NCI-H446 (cell line): Measurements from ENCODE around the gene TBC1D8.

Experiments
- DNase-seq, 2 experiments: peaks; one replicate each; lab custom pipeline; 2025; lab: John Stamatoyannopoulos, UW

The TBC1D8 gene

DNA sequence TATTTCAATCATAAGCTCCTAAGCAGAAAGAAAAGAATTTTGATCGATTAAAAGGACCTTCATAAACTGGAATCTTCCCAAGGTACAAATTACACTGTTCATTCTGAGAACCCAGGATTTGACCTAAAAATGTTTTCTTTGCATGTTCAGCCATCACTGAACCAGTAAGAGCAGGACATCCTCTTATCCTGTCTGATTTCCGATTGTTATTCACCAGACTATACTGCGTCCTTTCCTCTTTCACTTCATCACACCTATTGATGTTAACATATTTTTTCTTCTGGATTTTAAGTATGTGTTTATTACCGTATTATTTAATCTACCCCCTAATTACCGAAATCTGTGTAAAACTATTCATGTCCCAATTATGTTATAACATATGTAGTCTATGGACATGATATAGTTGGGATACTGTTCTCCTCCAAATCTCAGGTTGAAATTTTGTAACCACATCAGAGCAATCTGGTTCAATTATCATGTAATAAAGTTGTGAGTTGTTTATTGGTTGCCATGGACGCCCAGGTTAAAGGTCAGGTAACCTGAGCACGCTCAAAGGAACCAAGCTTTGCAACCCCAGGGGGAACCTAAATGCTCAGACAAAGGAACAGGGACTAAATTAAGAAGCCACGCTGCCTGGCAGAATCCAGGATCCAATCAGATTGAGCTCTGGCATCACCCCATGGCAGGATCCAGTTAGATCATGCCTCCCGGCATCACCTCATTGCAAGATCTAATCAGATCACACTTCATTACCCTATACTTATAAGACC is 11.6 kb upstream of the TBC1D8 start:
- no peak for DNase-seq

DNA sequence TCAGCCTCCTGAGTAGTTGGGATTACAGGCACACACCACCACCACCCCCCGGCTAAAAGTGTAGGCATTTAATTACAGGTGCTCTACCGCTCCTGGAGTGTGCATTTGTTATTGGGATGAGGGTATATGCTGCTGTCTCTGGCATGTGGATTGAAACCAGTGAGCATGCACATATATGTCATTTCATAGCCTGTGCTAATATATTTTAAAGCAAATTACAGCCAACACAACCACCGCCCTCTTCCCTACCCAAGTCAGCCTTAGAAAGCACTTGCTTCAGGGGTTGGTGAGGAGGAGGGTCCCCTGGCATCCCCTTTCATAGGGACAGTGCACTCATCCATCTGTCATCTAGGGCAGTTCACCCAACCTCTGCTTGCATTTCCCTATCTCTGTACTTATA is 10.5 kb upstream of the TBC1D8 start:
- DNase-seq: no peak

DNA sequence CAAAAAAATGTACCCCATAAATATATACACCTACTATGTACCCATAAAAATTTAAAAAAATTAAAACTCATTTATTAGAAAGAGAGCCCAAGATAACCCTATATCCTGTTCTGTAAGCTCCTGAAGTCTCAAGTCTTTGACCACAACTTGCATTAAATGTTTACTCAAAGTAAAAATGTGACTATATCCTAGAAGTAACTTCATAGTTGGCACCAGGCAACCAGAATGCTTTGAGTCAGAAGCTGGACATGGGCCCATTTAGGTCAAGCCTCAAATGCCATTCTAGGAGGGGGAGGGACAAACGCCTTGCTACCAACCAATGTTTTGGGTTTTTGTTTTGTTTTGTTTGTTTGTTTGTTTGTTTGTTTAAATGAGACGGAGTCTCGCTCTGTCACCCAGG is 9.3 kb upstream of the TBC1D8 start:
- DNase-seq: no peak

DNA sequence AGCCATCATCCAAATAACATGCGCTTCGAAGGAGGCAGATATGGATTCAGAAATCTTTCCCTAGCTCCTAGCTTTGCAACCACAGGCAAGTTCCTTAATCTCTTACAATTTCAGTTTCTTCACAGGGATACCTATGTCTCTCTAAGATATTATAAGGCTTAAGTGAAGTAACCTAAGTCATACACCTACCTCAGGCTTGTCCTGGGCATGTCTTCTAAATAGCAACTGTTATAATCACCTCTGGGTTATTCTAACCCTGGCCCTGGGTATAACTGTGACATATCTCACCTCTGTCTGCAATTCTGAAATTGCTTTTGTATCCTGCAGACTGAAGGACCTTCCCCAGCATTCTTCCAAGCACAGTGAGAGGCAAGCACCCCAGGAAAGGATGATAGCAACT is 8.3 kb upstream of the TBC1D8 start:
- DNase-seq: no peak

DNA sequence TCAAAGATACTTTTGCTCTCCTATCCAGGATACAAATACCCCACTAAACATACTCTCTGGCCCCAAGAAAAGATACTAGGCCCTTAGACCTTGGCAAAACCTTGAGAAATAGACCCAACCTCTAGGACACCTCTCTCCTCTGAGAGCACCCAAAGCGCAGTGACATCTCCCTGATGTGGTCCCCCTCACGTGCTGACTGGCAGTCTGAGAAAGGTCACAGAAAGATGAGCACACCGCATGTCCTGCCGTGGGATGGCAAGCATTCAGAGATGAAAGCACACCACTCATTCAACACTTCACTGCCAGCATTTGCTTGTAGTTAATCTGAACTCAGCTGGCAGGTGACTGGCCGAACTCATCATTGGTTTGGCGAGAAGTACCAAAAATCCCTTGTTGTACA is 6.1 kb upstream of the TBC1D8 start:
- no peak for DNase-seq

DNA sequence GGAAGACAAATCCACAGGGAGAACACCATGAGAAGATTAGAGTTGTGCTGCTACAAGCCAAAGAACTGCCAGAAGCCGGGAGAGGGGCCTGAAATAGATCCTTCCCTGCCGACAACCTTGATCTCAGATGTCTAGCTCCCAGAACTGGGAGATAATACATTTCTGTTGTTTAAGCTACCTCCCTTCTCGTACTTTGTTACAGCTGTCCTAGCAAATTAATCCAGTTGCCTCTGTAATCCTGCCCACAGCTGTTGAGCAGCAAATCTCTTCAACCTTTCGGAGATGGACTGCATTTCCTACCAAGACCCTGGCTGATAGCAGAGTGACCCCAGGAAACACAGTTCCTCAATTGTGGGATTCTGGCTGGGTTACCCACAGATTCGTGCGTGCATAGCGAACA is 2.6 kb upstream of the TBC1D8 start:
- no peak for DNase-seq

DNA sequence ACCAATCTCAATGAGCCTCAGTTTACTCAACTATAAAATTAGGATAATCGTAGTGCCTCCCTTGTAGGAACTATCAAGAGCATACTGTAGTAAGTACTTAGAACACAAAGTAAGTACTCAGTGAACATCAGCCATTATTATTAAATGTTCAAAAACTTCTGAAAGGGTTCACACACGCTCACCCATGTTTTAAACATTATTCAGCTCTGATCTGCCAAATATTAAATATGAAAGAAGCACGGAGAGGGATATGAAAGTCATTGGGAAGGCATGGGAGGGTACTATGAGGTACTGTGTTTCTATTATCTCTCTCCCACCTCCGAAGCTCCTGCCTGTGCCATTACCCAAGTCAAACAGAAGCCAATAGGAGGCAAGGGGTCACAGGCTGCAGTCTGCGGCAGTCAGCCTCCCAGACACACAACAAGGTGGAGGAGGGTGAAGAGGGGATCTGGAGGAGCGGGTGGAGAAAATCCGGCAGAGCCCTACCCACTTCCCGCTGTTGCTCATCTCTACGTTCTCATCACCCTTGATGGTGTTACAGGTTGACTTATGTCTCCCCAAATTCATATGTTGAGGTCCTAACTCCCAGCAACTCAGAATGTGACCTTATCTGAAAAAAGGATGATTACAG is 2.0 kb upstream of the TBC1D8 start:
- no peak for DNase-seq

DNA sequence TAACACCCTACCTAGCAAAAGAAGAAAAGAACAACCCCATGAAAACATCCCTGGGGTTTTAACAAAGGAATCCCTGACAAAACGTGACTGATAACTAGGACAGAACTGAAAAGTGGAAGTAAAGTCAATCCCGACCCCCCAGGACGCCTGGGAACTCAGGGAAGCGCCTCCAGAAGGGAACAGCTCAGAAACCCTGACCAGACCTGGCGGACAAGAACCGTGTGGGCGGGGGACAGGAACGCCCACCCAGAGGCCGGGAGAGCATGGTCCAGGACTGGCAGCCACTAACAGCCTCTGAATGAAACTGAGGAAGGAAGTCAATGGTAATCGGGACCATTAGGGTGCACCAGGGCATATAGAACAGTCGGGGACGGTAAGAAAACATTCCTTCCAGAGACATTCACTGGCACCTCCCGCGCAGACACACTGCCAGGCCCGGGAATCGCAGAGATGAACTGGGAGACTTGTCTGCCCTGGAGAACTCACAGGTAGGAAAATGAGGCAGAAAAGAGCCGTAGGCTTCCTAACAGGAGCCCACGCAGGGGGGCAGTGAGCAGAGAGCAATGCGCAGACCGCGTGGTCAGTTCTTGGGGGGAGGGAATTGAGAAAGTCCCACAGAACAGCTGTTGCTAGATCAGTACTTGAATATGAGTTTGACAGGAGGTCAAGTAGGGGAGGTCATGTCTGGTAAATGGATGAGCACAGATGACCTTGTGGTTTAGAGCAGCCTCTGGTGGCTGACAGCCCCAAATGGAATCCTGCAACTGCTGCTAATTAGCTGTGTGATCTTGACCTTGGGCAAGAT is 1.3 kb upstream of the TBC1D8 start:
- DNase-seq: peak in 1 of 2 experiments; percentile 4

DNA sequence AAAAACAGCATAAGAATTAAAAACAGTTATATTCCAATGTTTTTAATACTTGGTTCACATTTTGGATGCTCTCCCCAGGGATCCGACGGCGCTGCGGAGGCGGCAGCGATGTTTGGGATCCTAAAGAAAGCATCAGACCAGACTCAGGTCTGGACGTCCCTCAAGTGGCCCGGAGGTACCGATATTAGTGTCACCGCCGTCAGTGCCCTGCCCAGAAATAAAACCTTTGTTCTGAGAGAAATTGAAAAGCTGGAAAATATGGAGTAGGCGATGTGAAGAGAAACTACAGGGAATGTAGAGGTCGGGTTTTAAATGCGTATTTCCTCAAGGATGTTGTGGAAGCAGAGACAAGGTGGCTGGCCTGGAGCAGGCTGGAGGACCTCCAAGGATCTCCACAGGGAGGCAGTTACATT is 683 bp upstream of the TBC1D8 start:
- no peak for DNase-seq

DNA sequence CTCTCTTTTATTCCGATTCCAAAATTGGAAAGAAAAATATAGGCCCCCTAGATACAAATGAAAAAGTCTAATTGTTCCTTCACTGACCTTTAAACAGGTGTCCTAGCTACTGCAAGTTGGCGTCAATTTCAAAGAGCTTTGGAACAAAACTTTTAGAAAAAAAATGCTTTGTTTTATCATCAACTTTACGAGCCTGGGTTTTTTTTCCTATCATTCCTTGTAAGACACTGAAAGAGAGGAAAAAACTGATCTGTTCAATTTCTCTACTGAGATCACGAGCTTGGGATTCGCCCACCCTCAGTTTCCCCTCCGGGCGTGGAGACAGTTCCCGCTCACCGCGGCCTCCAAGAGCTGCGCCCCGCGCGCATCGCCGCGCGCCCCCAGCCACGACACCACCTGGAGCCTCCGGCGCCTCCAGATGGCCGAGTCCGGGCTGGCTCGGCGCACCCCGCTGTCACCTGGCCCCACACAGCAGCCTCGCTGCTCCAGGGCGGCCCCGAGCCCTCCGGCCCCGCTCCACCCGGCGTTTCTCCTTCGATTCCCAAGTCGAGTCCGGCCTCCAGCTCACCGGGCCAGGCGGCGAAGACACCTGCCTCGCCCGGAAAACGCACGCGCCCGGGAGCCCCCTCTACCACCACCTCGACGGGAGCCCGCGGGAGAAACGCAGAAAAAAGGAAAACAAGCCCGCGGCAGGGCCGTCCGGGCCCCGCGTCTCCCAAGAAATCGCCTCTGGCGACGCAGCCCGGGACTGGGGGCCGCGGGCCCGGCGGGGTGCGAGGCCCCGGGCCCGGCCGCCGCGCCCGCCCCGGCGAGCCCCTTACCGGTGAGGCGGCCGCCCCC is 656 bp downstream of the TBC1D8 start:
- DNase-seq: no peak

DNA sequence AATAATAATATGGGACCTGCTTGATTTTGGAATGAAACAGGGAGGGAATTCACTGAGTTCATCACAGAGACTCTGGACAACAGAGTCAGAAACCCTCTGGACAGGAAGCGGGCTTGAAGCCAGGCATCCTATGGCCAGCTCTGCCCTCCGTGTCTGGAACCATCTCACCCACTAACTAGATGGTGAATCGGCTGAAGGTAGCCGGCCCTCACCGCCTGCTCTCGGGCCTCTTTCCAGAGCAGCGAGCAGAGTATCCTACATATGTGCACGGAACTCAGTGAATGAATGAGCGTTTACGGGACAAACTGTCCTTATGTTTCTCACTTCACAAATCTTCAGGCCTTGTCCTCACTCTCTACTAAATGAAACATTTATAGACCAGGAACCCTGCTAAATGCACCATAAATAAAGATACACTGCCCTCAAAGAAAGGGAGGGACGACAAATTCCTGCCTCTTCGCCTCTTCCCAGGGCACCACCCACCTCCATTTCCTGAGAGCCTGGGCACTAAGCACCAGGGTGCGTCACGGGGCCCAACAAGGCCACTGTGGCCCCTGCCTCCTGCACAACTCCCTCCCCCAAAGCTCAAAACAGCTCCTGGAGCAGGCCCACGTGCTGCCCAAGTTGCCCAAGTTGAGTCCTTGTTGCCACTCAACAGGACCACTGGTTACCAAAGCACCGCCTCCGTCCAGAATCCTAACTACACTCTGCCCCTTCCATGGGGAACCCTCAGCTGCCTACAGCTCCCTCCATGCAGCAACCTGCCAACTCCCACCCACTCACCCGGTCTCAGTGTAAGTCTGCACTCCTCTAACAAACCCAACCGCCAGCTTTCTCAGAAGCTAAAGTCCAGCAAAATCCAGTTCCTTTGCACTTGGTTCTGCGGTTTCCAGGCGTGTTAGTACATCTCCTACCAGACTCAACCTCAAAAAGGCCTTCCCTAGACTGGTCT is 1.7 kb downstream of the TBC1D8 start:
- DNase-seq: no peak

DNA sequence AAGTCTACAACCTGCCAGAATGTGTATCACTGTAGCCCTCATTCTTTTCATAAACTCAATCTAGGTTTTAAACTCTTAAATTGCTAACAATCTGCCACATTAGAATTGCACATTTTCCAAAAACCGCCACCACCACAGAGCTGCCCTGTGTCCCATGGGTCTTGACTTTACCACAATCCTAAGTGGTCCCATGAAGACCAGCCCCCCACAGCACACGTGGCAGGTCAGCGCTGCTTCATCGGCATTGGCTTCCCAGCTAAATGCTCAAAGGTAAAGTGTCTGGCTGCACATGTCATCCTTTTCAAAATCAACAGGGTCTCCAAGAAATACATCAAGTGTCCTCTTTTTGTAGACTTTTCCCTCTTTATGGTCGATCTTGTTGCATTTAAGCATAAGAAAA is 2.4 kb downstream of the TBC1D8 start:
- no peak for DNase-seq

DNA sequence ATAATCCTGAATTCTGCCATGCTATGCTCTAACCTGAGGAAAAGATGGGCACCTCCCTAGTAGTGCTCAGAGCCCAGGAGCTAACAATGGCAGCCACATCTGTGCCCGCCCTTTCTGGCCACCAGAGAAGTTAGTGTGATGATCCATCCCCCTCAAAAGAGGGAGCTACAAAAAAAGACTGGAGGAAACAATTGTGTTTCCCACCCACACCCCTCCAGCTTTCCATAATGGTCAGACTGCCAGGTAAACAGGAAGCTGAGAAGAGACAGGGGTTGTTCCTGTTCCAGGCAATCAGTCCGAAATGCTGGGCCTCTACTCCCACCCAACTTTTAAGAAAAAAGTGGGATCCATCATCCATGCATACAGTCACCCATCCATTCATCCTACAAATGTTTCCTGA is 3.2 kb downstream of the TBC1D8 start:
- DNase-seq: no peak

DNA sequence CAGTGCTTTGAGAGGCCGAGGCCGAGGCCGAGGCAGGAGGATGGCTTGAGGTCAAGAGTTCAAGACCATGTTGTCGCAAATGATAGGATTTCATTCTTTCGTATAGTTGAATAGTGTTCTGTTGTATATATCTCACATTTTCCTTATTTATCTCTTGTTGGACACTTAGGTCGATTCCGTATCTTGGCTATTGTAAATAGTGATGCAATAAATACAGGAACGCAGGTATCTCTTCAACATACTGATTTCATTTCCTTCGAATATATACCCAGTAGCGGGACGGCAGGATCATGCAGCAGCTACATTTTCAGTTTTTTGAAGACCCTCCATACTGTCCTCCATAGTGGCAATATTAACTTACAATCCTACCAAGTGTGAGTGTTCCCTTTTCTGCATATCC is 4.1 kb downstream of the TBC1D8 start:
- no peak for DNase-seq

DNA sequence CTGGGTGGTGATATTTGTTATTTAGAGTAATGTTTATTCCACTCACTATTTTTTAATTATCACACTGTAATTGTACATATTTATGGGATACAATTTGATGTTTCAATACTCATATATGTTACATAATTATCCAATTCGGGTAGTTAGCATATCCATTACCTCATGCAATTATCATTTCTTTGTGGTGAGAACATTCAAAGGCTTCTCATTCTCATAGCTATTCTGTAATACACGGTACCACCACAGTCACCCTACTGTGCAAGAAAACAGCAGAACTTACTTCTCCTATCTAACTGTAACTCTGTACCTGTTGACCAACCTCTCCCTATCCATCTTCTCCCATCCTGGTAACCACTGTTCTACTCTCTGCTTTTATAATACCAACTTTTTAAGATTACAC is 4.6 kb downstream of the TBC1D8 start:
- DNase-seq: no peak

DNA sequence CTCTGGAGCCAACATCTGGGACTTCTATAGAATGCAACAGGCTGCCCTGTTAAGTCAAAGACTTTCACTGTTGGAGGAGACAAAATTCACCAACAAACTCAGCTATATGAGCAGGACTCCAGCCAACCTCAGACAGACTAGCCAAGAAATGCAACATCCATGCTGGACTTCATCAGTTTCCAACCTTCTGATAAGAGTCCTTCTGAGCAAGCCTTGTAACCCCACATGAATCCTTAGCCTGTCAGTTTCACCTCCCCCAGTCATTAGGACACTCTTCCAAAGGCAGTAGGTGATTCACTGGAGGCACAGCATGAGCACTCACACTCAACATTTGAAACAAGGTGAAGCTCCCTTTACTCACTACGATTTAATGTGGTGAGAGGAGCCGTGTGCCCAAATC is 5.8 kb downstream of the TBC1D8 start:
- DNase-seq: no peak

DNA sequence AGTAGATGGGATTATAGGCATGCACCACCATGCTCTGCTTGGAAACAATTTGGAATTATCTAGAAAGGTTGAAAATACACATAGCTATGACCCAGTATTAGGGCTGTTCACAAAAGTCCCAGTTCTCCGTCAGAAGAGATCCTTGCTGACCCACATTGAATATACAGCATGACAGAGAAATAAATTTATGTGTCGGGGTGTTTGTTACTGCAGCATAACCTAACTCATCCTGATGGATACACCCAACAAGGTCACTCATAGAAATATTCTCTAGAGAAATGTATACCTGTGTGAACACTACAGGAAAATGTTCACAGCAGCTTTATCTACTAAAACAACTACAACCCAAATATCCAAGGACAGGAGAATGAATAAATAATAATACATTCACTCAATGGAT is 9.0 kb downstream of the TBC1D8 start:
- no peak for DNase-seq

DNA sequence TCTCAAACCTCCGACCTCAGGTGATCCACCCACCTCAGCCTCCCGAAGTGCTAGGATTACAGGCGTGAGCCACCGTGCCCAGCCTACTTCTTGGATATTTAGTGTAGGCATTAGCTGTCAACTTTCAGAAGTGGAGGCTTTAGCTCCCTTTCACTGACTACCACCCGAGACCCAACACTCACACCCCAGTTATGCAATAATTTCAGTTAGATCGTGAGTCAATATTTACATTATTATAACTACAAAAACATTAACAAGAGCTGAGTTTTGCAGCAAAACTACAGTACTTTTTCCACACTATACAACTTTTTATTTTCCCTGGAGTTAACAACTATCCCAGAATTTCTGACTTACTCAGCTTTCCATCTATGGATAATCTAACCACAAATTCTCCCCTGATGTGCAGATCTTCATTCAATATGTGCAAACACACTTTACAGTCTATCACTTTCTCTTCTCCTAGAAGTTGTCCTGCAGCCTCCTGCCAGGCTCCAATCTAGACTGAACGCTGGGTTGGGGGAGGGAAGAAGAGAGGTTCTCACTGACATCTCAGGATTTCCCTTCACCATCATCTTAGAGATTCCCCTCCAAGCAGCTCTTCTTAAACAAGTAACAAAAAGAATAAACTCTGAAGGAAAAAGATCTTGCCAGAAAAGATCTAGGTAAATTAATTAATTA is 10.1 kb downstream of the TBC1D8 start:
- no peak for DNase-seq

DNA sequence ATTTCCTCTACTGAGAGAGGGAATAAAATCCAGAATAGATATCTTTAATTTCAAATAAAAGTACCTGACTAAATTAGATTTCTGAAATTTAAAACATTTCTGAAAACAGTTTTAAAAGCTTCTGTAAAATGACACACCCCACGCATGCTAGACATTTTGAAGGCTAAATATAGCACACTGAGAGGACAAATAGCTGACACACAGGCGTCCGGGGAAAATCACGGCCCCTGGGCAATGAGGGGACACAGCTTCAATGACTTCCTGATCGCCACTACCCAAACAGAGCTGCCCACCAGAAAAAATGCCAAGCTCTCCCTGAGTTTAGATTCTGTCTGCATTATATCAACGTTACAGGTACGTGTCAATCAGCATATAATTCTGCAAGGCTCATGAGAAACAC is 10.9 kb downstream of the TBC1D8 start:
- no peak for DNase-seq

DNA sequence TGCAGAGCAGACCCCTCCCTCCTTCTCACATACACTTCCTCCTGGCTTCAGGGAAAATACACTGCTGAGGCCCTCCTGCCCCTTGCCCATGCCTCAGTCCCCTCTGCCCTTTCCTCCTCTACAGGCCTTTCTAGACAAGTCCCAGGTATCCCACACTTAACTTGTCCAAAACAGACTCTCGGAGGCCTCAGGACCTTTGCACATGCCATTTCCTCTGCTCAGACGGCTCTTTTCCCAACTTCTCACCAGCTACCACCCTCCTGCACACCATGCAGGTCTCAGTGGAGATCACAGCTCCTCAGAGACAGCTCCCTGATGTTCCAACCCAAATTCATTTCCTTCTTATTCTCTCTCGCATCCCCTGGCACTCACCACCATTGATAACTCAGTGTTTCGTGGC is 11.7 kb downstream of the TBC1D8 start:
- DNase-seq: no peak
